Ishikawa (cell line): Measurements from ENCODE around the gene MRPL34.
A peak's percentile ranks its signal among the peaks of the same experiment; 100 is the strongest.

Experiments
- CEBPB ChIP-seq: IDR thresholded peaks from 2 replicates; pipeline ENCODE4 v1.6.1; 2012
- CREB1 ChIP-seq: IDR thresholded peaks from 2 replicates; pipeline ENCODE4 v1.6.1; 2012; ENCODE audit warnings: low read depth
- EGR1 ChIP-seq: IDR thresholded peaks from 2 replicates; pipeline ENCODE4 v1.6.1; 2012
- EP300 ChIP-seq: IDR thresholded peaks from 2 replicates; pipeline ENCODE4 v1.6.1; 2012; ENCODE audit warnings: borderline replicate concordance
- FOXM1 ChIP-seq: IDR thresholded peaks from 2 replicates; pipeline ENCODE4 v1.6.1; 2012; ENCODE audit warnings: low read depth, borderline replicate concordance
- MAX ChIP-seq: IDR thresholded peaks from 2 replicates; pipeline ENCODE4 v1.6.1; 2012
- NFIC ChIP-seq: IDR thresholded peaks from 2 replicates; pipeline ENCODE4 v1.6.1; 2012
- RAD21 ChIP-seq: IDR thresholded peaks from 2 replicates; pipeline ENCODE4 v1.6.1; 2012; ENCODE audit warnings: low read depth
- REST ChIP-seq: IDR thresholded peaks from 2 replicates; pipeline ENCODE4 v1.6.1; 2012; ENCODE audit warnings: low read depth, mild to moderate bottlenecking
- TAF1 ChIP-seq: IDR thresholded peaks from 2 replicates; pipeline ENCODE4 v1.6.1; 2012; ENCODE audit warnings: low read depth, mild to moderate bottlenecking
- TCF12 ChIP-seq: IDR thresholded peaks from 2 replicates; pipeline ENCODE4 v1.6.1; 2012; ENCODE audit warnings: low read depth
- TEAD4 ChIP-seq: IDR thresholded peaks from 2 replicates; pipeline ENCODE4 v1.6.1; 2012
- YY1 ChIP-seq: IDR thresholded peaks from 2 replicates; pipeline ENCODE4 v1.6.1; 2012; ENCODE audit warnings: low read depth
- ZBTB7A ChIP-seq: IDR thresholded peaks from 2 replicates; pipeline ENCODE4 v1.6.1; 2012; ENCODE audit warnings: low read depth
- TF ChIP-seq, protein P1 (sequence below): IDR thresholded peaks from 2 replicates; pipeline ENCODE4 v1.6.1; 2012

Gene MRPL34

GRCh38 chr19:17309198-17309964, 3.7 kb downstream of the MRPL34 start, which contains the start of gene DDA1:
Gene DDA1, plus strand, starts transcription at chr19:17309563. Its CDS starts 92 bp downstream, at chr19:17309655.
- TF ChIP-seq TCF12 (peak; percentile 9), RAD21 (no peak), YY1 (peak; percentile 74), ZBTB7A (no peak; the same call in 1 of the 2 replicates), EP300 (no peak), CEBPB (no peak), TAF1 (peak; percentile 82)
- TF ChIP-seq, protein P1, sequence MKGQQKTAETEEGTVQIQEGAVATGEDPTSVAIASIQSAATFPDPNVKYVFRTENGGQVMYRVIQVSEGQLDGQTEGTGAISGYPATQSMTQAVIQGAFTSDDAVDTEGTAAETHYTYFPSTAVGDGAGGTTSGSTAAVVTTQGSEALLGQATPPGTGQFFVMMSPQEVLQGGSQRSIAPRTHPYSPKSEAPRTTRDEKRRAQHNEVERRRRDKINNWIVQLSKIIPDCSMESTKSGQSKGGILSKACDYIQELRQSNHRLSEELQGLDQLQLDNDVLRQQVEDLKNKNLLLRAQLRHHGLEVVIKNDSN = no peak

- TF ChIP-seq CEBPB = no peak
- no peak for TF ChIP-seq TCF12
- TF ChIP-seq CREB1 = no peak
- TF ChIP-seq RAD21 = no peak
- no peak for TF ChIP-seq EP300
- TF ChIP-seq ZBTB7A = peak; percentile 98; the same call in 1 of the 2 replicates
Observed at GRCh38 chr19:17309965-17310461, 4.3 kb downstream of the MRPL34 start.

- TF ChIP-seq ZBTB7A = no peak
- no peak for TF ChIP-seq NFIC
- no peak for TF ChIP-seq TAF1
- no peak for TF ChIP-seq CREB1
- TF ChIP-seq, protein P1 = no peak
- TF ChIP-seq EGR1 = no peak
- peak; percentile 43; the same call in 1 of the 2 replicates for TF ChIP-seq TEAD4
- no peak for TF ChIP-seq CEBPB
Observed at GRCh38 chr19:17311455-17312188, 6.0 kb downstream of the MRPL34 start.

DNA sequence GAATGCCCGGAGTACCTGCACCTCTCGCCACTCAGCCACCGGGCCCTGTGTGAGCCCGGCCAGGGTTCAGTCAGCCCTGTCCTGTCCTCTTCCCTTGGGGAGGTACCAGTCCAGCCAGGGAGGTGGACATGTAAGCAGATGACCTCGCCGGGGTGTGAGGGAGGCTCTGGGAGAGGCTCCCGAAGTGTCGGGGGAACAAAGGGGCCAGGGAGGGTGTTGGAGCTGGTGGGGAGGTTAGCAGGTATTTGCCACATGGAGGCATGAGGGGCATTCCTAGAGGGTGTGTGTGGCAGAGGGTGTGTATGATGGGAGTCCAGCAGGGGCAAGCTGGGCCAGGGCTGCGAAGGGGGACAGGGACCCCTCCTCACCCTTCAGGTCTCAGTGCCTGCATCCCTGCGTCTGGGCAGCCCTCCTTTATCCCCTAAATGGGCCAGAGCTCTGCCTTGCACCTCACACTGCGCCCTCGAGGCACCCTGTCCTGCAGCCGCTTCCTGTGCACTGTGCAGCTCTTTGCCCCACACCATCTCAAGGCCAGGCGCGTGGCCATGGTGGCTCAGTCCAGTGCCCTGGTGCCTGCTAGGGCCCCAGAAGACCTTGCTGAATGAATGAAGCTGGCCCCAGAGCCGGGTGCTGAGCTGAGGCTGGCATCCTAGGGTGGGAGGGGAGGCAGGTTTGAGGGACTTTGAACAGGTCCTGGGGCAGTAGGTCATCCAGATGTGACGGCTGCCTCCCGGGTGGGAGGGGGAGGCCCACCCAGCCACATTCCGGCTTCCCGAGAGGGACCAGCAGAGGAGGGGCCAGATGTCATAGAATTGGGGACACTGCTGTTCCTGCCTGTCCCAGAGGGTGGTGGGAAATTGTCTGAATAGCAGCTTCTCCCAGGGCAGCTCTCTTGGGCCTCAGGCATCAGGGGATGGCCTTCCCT, 6.8 kb downstream of the MRPL34 start:
- TF ChIP-seq ZBTB7A (no peak), NFIC (no peak), TEAD4 (no peak), TAF1 (no peak), CEBPB (no peak), FOXM1 (no peak), MAX (no peak), REST (no peak), CREB1 (no peak), TCF12 (no peak), RAD21 (no peak), EGR1 (no peak), EP300 (no peak)

- no peak for TF ChIP-seq TCF12
- TF ChIP-seq RAD21 = no peak
- TF ChIP-seq CEBPB = no peak
- TF ChIP-seq MAX = no peak
- TF ChIP-seq EGR1 = no peak
- TF ChIP-seq EP300 = no peak
- no peak for TF ChIP-seq TEAD4
Observed at GRCh38 chr19:17314007-17314593, 8.4 kb downstream of the MRPL34 start.

GRCh38 chr19:17318966-17319365, 13.3 kb downstream of the MRPL34 start:
- TF ChIP-seq TAF1 = no peak
- TF ChIP-seq TCF12 = no peak
